Psoas muscle (tissue), 8 donors: ENCODE data around the gene FNDC3B. TPM values are rescaled to one million over a fixed set of nuclear protein-coding genes. Genes with fewer than 3 reads are reported as not detected.

ENCODE experiments used
- ATAC-seq, 4 donors: fragments of 200-7000 bp; cut with Tn5 transposase; one replicate each; pipeline ENCODE4 v1.9.1; 2020; ENCODE audit warnings: moderate library complexity in 3 of 4, mild to moderate bottlenecking in 2 of 4
- DNase-seq, 2 donors: peaks; one replicate each; pipeline ENCODE4 v3.0.0-alpha.2; 2020
- H3K27ac ChIP-seq: fragments of 200-600 bp; one replicate; pipeline ENCODE4 v1.8.0; 2022
- H3K27me3 ChIP-seq, 3 donors: fragments of 200-600 bp in 1 of 3; one replicate each; pipeline versions ENCODE4 v1.6.1 to v1.8.0; 2013 to 2022; ENCODE audit warnings: low read length in 2 of 3, mild to moderate bottlenecking in 2 of 3, moderate library complexity in 1 of 3; ENCODE audit not compliant: insufficient read depth in 3 of 3
- H3K36me3 ChIP-seq, 2 donors: fragments of 200-600 bp in 1 of 2; one replicate each; pipeline versions ENCODE4 v1.6.1 to v1.8.0; 2013 to 2022; ENCODE audit warnings: low read depth in 1 of 2, mild to moderate bottlenecking in 1 of 2, moderate library complexity in 1 of 2; ENCODE audit not compliant: insufficient read depth in 1 of 2
- H3K4me1 ChIP-seq: fragments of 200-600 bp; one replicate; pipeline ENCODE4 v1.8.0; 2022
- H3K4me3 ChIP-seq: fragments of 200-600 bp; one replicate; pipeline ENCODE4 v1.8.0; 2022; ENCODE audit warnings: mild to moderate bottlenecking
- H3K9me3 ChIP-seq: fragments of 200-600 bp; one replicate; pipeline ENCODE4 v1.8.0; 2022
- CTCF ChIP-seq: fragments of 200-600 bp; IDR thresholded peaks from one replicate; pipeline ENCODE4 v1.8.0; 2022; ENCODE audit warnings: antibody characterized with exemption
- WGBS, 3 donors: extraction: QIAGEN DNeasy Blood & Tissue Kit; methylation state at CpG; one replicate each; pipeline versions ENCODE4 v1.1.6 to v1.1.7; 2013; 5-methylcytosine and 5-hydroxymethylcytosine counted together
- intact Hi-C, 2 donors: fragments of 100-400 bp; cut with DNase I; formaldehyde crosslinking; loops; one replicate each; pipeline versions ENCODE4 v1.11.0 to v1.14.2; 2022
- polyA plus RNA-seq, 3 donors: library from polyadenylated mRNA; stranded (reverse); fragments of 200-250 nt; gene quantifications; one replicate each; pipeline ENCODE4 v1.2.3, GENCODE V29; 2013
- total RNA-seq, 4 donors: library from RNA; stranded (reverse); fragmentation: NEBNext Ultra II Directional in 2 of 4; extraction: Animal tissue kit (Norgen Biotek cat#: 25700) in 2 of 4; gene quantifications; one replicate each; pipeline versions ENCODE4 v1.2.1 to v1.2.4, GENCODE V29; 2021 to 2023
- donor health status: healthy with polysubstance abuse.
- donor health status: DM: no; HTN: no; CAD: no; lungs with moderate emphysema.
- donor health status: Bipolar disorder and iron deficiency.
- donor health status: healthy.
- donor health status: DM: yes; HTN: yes; CAD: no.
- donor health status: DM: no; HTN: no; CAD: no.
- donor health status: DM: no; HTN: no; CAD: no.
- donor health status: DM: yes; HTN: yes; CAD: no.

The FNDC3B gene
- total and polyA plus RNA-seq, 7 donors, result 12.4 to 133 (median 50.8) TPM

GRCh38 chr3:172077197-172077757, 37.9 kb downstream of the FNDC3B start:
- Histone ChIP-seq H3K4me3 (no peak overlapping the region), H3K36me3 (peaks cover 0 to 3% of the 10 kb centered on the region in 2 donors), H3K9me3 (no peaks in the 10 kb centered on the region), H3K4me1 (peaks cover 64% of the 10 kb centered on the region), H3K27me3 (no peaks in the 10 kb centered on the region), H3K27ac (no peak overlapping the region)
- 64 to 75% (median 68%) methylated on average over 4 of the region's 4 CpGs for WGBS, 3 donors
- no peak for ATAC-seq
- TF ChIP-seq CTCF, result no peak
- no peak for DNase-seq
- intact Hi-C loops, result no loop called here

GRCh38 chr3:172078244-172078643, 38.9 kb downstream of the FNDC3B start:
- Histone ChIP-seq H3K4me1 (peaks cover 61% of the 10 kb centered on the region), H3K9me3 (no peaks in the 10 kb centered on the region), H3K4me3 (no peak overlapping the region), H3K27me3 (no peaks in the 10 kb centered on the region), H3K36me3 (peaks cover 0 to 4% of the 10 kb centered on the region in 2 donors), H3K27ac (no peak overlapping the region)
- intact Hi-C loops, result no loop called here
- TF ChIP-seq CTCF, result no peak
- WGBS, 3 donors, result 73 to 84% (median 81%) methylated on average over 4 of the region's 4 CpGs
- ATAC-seq (no peak), DNase-seq (no peak)

GRCh38 chr3:172078721-172079120, 39.3 kb downstream of the FNDC3B start:
- DNase-seq (no peak), ATAC-seq (no peak)
- peaks cover 0 to 7% of the 10 kb centered on the region in 2 donors for H3K36me3 ChIP-seq
- H3K27ac ChIP-seq, result no peak overlapping the region
- intact Hi-C loops, result no loop called here
- no peak for TF ChIP-seq CTCF
- H3K4me3 ChIP-seq, result no peak overlapping the region
- no peaks in the 10 kb centered on the region for H3K9me3 ChIP-seq
- H3K27me3 ChIP-seq, result no peaks in the 10 kb centered on the region
- 85 to 93% (median 86%) methylated on average over 6 of the region's 6 CpGs for WGBS, 3 donors
- H3K4me1 ChIP-seq, result peaks cover 57% of the 10 kb centered on the region

GRCh38 chr3:172079326-172079976, 40.1 kb downstream of the FNDC3B start:
- TF ChIP-seq CTCF, result no peak
- Histone ChIP-seq H3K9me3 (no peaks in the 10 kb centered on the region), H3K27me3 (no peaks in the 10 kb centered on the region), H3K36me3 (peaks cover 0 to 7% of the 10 kb centered on the region in 2 donors), H3K27ac (no peak overlapping the region), H3K4me3 (no peak overlapping the region), H3K4me1 (peaks cover 49% of the 10 kb centered on the region)
- no peak for ATAC-seq
- intact Hi-C loops, result no loop called here
- WGBS, 3 donors, result 79 to 93% (median 83%) methylated on average over 3 of the region's 3 CpGs
- DNase-seq, result no peak

GRCh38 chr3:172080503-172080902, 41.1 kb downstream of the FNDC3B start:
- Histone ChIP-seq H3K4me1 (peaks cover 44% of the 10 kb centered on the region), H3K27ac (no peak overlapping the region), H3K9me3 (no peaks in the 10 kb centered on the region), H3K4me3 (no peak overlapping the region), H3K36me3 (peaks cover 0 to 7% of the 10 kb centered on the region in 2 donors), H3K27me3 (no peaks in the 10 kb centered on the region)
- TF ChIP-seq CTCF, result no peak
- intact Hi-C loops, result no loop called here
- WGBS, 3 donors, result 89 to 98% (median 92%) methylated on average over 1 of the region's 1 CpG
- no peak for ATAC-seq
- DNase-seq, result no peak
